Amniotic stem cell (primary cell): ENCODE measurements around the gene FAM111A.
A peak's percentile ranks its signal among the peaks of the same experiment; 100 is the strongest.
"Not testable (repeated sequence)": the region's sequence is repeated elsewhere in the genome, so short reads cannot be mapped to it uniquely, and the experiment has no call there.

ENCODE experiments used
- DNase-seq: peaks from one replicate; lab custom pipeline; 2025; lab: John Stamatoyannopoulos, UW

The FAM111A gene

GRCh38 chr11:59142530-59143507 is at the start of gene FAM111A:
Gene FAM111A, plus strand, starts transcription at chr11:59142856. Its CDS starts 6,017 bp downstream, at chr11:59148873.
- DNase-seq: peak; percentile 78

- DNase-seq: not testable (repeated sequence)
These were observed 49.1 kb upstream of the FAM111A start for GRCh38 chr11:59093576-59093975.

GRCh38 chr11:59095225-59095624 is 47.4 kb upstream of the FAM111A start:
- DNase-seq: not testable (repeated sequence)

- DNase-seq: not testable (repeated sequence)
These were observed 46.6 kb upstream of the FAM111A start for GRCh38 chr11:59095972-59096575.

GRCh38 chr11:59097113-59097708 is 45.4 kb upstream of the FAM111A start:
- no peak for DNase-seq

- DNase-seq: not testable (repeated sequence)
These were observed 44.7 kb upstream of the FAM111A start for GRCh38 chr11:59097938-59098337.

- peak; percentile 10 for DNase-seq
These were observed 40.3 kb upstream of the FAM111A start for GRCh38 chr11:59102259-59102765.

GRCh38 chr11:59106363-59107336 is 36.0 kb upstream of the FAM111A start, which contains the start of gene FAM111B:
Gene FAM111B, plus strand, starts transcription at chr11:59107237. Its CDS starts 2,389 bp downstream, at chr11:59109626.
- peak; percentile 44 for DNase-seq

- DNase-seq: not testable (repeated sequence)
These were observed 34.9 kb upstream of the FAM111A start for GRCh38 chr11:59107721-59108120.

GRCh38 chr11:59112494-59112893 is 30.2 kb upstream of the FAM111A start:
- no peak for DNase-seq

- no peak for DNase-seq
These were observed 28.3 kb upstream of the FAM111A start for GRCh38 chr11:59114344-59114743.

- DNase-seq: no peak
These were observed 27.1 kb upstream of the FAM111A start for GRCh38 chr11:59115553-59115952.

- DNase-seq: no peak
These were observed 24.9 kb upstream of the FAM111A start for GRCh38 chr11:59117774-59118173.

GRCh38 chr11:59119826-59120225 is 22.8 kb upstream of the FAM111A start:
- no peak for DNase-seq

GRCh38 chr11:59135648-59136461 is 6.8 kb upstream of the FAM111A start:
- peak; percentile 42 for DNase-seq

- DNase-seq: not testable (repeated sequence)
These were observed 6.1 kb upstream of the FAM111A start for GRCh38 chr11:59136551-59136950.

GRCh38 chr11:59137190-59137589 is 5.5 kb upstream of the FAM111A start:
- no peak for DNase-seq

- DNase-seq: no peak
These were observed 4.0 kb upstream of the FAM111A start for GRCh38 chr11:59138643-59139042.

- no peak for DNase-seq
These were observed 1.5 kb upstream of the FAM111A start for GRCh38 chr11:59141191-59141590.
